Measurements from ENCODE around the gene CPA5.

The CPA5 gene

GRCh38 chr7:130398526-130399090, 54.0 kb downstream of the CPA5 start:
- Histone ChIP-seq H3K27me3 (no peaks in the 10 kb centered on the region), H3K4me1 (peaks cover 0 to 61% (median 13%) of the 10 kb centered on the region in 4 donors), H3K4me3 (no peak overlapping the region), H3K36me3 (peaks cover 0 to 9% (median 0%) of the 10 kb centered on the region in 3 donors), H3K27ac (no peak overlapping the region), H3K9me3 (no peaks in the 10 kb centered on the region)
- intact Hi-C loops (cut with DNase I; ENCODE audit: low total_unique reads): loop anchor here (10.0 kb wide), 1 partner anchor 124 kb away; no protein-coding TSS in a partner anchor
- TF ChIP-seq CTCF (IDR thresholded peaks at IDR 0.05): no peak
- no peak for DNase-seq

GRCh38 chr7:130400120-130400572, 55.5 kb downstream of the CPA5 start:
- H3K27me3 ChIP-seq: no peaks in the 10 kb centered on the region
- H3K9me3 ChIP-seq: no peaks in the 10 kb centered on the region
- no peak for TF ChIP-seq CTCF (IDR thresholded peaks at IDR 0.05)
- no peak for DNase-seq
- H3K27ac ChIP-seq: no peak overlapping the region
- peaks cover 0 to 9% (median 0%) of the 10 kb centered on the region in 3 donors for H3K36me3 ChIP-seq
- H3K4me3 ChIP-seq: no peak overlapping the region
- peaks cover 0 to 60% (median 13%) of the 10 kb centered on the region in 4 donors for H3K4me1 ChIP-seq
- intact Hi-C loops (cut with DNase I; ENCODE audit: low total_unique reads): no loop called here

- Histone ChIP-seq H3K4me1 (peaks cover 0 to 50% (median 13%) of the 10 kb centered on the region in 4 donors), H3K27me3 (no peaks in the 10 kb centered on the region), H3K9me3 (no peaks in the 10 kb centered on the region), H3K27ac (no peak overlapping the region), H3K36me3 (peaks cover 0 to 9% (median 0%) of the 10 kb centered on the region in 3 donors), H3K4me3 (no peak overlapping the region)
- no peak for DNase-seq
- TF ChIP-seq CTCF (IDR thresholded peaks at IDR 0.05): no peak
- intact Hi-C loops (cut with DNase I; ENCODE audit: low total_unique reads): no loop called here
These were observed 56.5 kb downstream of the CPA5 start for GRCh38 chr7:130401101-130401500.

- Histone ChIP-seq H3K9me3 (no peaks in the 10 kb centered on the region), H3K4me3 (no peak overlapping the region), H3K27ac (no peak overlapping the region), H3K36me3 (peaks cover 0 to 9% (median 0%) of the 10 kb centered on the region in 3 donors), H3K4me1 (peaks cover 0 to 45% (median 13%) of the 10 kb centered on the region in 4 donors), H3K27me3 (no peaks in the 10 kb centered on the region)
- no peak for TF ChIP-seq CTCF (IDR thresholded peaks at IDR 0.05)
- no peak for DNase-seq
- intact Hi-C loops (cut with DNase I; ENCODE audit: low total_unique reads): no loop called here
These were observed 57.0 kb downstream of the CPA5 start for GRCh38 chr7:130401578-130401977.

GRCh38 chr7:130405003-130405402, 60.4 kb downstream of the CPA5 start:
- no peaks in the 10 kb centered on the region for H3K9me3 ChIP-seq
- peaks cover 0 to 9% (median 0%) of the 10 kb centered on the region in 3 donors for H3K36me3 ChIP-seq
- intact Hi-C loops (cut with DNase I; ENCODE audit: low total_unique reads): no loop called here
- H3K27me3 ChIP-seq: no peaks in the 10 kb centered on the region
- no peak overlapping the region for H3K4me3 ChIP-seq
- peaks cover 0 to 17% (median 3%) of the 10 kb centered on the region in 4 donors for H3K4me1 ChIP-seq
- DNase-seq: no peak
- TF ChIP-seq CTCF (IDR thresholded peaks at IDR 0.05): no peak
- H3K27ac ChIP-seq: no peak overlapping the region
